ENCODE data around the gene DDX49.
"Not testable (repeated sequence)": the region's sequence is repeated elsewhere in the genome, so short reads cannot be mapped to it uniquely, and the experiment has no call there.

The DDX49 gene

DNA sequence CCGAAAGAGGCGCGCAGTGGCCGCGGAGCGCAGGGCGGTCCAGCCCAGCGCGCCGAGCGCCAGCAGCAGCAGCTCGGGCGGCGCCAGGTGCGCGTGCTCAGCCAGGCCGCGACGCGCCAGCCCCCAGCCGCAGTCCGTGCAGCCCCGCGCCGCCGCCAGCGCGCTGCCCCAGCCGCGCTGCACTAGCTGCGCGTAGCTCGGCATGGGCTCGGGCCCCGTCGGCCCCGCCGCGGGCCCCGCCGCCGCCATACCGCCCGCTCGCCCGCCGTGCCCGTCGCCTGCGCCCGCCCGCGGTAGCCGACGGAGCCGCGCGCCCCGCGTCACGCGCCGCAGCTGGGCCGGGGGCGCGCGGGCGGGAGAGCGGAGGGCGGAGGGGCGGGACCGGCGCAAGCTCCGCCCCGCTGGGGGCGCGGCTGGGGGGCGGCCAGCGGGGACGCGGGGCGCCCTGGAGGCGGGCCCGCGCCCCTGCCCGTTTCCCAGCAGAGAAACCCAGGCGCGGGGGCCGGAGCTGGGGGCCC lies 23.6 kb upstream of the DDX49 start, which contains the start of gene CERS1:
CERS1 (minus strand) TSS at position 335 of the 518 bp plus-strand sequence; CDS start at position 249, 86 bp downstream.
- DNase-seq (ENCODE audit: low read depth), result no peak

DNA sequence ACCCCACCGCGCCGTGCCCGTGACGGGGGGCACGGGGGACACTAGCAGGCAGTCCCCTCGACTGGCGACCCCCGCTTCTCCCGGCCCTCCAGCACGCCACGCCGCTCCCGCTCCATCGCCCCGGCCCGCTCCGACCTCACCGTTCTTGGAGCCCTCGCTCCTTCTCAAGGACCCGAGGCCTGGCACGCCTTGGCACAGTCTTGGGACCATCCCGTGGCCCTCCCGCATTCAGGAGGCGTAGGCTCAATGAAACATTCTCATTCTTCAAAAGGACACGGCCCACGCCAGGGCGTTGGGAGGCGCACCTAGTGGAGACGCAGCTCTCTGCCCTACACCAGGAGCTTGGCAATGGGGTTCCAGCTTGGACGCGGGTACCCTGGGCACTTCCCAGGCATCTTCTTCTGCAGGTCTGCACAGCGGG lies 23.1 kb upstream of the DDX49 start:
- DNase-seq (ENCODE audit: low read depth), result no peak

DNA sequence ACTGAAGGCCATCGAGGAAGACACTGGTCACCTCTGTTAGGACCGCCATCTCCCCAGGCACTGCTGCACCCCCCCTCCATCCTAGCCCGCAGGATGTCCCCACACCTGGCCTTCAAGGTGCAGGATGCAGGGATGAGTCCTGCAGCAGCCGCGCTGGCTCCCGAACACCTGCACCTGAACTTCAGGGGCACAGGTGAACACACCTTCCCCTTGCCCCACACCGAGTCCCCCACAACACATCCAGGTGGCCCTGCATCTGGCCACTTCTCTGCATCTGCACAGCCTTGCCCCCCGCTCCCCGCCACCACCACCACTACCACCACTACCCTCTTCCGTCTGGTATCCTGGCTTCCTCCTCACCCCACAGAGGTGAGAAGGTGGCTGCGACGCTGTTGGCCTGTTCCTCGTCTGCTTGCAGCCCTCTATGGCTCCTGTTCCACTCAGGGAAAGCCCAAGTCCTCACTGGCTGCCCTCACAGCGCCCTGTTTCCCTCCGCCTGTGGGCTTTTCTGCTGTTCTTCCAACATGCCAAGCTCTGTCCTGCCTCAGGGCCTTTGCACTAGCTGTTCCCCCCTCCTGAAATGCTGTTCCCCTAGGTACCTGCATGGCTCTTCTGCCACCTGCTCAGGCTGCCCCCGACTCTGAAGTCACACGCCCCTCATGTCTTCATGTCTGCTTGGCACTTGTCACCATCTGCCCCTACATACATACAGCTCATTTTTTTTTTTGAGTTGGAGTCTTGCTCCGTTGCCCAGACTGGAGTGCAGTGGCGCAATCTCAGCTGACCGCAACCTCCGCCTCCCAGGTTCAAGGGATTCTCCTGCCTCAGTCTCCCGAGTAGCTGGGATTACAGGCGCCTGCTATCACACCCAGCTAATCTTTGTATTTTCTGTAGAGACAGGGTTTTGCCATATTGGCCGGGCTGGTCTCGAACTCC lies 22.2 kb upstream of the DDX49 start:
- no peak for DNase-seq (ENCODE audit: low read depth)

DNA sequence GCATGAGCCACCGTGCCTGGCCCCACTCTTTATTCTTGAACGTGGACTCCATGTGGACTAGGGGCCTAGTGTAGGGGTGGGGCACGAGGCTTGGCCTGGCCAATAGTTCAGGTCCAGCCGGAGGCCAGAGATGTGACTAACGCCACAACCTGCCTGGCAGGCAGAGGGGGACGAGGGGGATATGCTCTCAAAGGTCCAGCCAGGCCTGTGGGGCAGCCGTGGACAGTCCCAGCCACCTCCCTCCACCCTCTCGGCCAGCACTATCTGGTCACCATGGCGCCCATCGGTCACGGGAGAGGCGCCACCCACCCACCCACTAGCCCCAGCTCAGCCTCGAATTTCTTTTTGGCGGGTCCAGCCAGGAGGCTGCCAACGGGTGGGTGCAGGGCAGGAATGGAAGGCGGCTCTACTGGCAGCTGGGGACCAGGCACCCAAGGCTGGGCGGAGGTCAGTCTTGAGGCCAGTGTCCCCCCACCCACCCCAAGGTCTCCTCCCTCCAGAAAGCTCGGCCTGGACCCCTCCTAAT lies 21.4 kb upstream of the DDX49 start:
- no peak for DNase-seq (ENCODE audit: low read depth)

DNA sequence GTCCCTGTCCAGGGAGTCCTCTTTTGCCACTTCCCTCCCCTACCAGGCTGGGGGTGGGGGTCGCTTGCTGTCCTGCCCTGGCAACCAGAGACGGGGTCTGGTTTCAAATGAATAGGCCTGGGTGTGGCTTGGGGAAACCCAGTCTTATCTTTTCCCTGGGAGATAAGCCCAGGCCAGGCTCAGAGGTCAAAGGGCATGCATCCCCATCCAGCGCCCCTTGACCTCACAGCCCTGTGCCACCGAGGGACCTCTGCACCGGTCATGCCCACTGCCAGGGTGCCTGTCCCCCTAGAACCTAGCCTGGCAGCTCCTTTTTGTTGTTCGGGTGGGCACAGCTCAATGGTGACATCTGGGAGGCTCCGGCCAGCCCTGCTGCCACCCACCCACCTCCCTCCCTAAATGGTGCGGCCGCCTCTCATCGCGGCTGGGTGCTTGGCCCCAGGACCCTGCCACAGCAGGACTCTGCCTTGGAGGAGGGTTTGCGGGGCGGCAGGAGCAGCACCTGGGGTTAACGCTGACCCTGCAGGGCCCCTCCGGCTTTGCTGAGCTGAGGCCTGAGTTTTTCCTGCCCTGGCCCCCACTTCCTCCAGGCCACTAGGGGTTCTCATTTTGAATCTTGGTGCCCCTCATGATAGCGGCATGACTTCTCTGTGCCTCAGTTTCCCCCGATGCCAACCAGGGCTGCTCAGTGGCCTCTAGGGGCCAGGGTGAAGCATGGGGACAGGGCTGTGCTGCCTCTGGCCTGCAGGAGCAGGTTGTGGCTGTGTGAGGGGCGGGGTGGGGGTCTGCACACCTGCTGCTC lies 20.7 kb upstream of the DDX49 start:
- DNase-seq (ENCODE audit: low read depth), result no peak

DNA sequence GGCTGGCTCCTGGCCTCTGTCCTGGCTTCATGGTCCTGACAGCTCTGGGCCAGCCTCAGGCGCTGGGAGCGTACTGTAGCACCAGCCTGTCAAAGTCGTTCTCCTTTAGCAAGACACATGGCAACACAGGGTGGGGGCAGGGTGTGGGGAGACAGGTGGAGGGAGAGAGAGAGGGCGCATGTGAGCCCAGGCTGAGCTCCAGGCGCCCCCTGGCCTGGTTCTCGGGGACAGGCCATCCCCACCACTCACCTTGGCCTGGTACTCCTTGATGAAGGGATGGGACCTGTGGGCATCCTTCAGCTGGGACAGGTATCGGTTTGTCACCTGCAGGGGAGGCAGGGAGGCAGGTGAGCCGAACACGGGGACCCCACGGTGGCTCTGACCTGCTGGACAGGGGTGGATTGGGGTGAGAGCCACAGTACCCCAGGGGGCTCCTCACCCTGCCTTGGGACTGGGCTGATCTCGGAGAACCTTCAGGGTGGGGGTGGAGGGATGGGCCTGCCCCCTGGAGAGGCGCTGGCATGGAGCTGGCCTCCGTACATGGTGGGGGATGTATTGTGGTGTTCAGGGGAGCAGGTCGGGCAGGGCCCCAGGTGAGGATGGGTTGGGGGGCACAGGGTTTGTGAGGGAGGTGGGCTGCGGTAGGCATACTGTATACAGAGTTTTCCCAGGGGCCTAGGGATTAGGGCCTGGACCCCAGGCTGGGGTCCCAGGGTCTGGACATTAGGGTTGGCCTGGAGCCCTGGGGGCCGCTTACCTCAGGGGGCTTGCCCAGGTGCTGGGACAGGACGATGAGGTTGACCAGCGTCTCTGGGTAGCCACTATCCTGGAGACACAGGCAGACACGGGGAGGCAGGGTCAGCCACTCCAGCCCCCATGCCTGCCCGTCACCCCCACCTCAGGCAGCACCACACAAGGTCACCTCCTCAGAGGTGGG lies 19.6 kb upstream of the DDX49 start:
- no peak for DNase-seq (ENCODE audit: low read depth)

DNA sequence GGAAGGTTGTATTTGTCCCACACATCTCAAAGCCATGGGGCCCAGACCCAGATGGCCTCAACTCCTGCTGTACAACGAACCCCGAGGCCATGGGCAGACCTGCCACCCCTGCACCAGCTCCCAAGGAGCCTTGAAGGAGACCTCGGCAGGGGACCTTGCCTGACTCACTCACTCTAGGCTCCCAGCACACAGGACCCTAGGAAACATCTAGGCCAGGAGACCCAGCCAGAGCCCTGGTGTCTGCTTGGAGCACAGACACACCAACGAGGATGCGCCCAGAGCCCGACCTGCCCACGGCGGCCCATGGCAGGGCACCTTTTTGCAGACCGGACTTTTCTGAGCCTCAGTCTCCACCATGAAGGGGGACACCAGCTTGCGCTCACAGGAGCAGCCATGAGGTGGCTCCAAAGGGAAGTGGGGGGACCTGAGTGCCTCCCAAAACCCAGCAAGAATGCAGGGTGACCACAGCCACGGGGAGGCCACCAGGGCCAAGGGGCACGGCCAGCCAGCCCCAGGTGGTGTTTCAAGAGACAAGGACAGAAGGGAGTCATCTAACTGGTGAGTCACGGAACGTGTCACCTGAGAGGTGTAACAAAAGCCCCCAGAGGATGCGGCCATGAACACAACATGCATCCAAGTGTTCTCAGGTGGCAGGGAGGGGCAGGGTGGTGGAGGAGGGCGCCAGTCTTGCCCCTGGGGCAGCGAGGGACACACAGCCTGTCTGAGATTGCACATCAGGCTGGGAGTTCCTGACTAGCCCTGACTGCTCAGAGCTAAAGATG lies 18.6 kb upstream of the DDX49 start:
- no peak for DNase-seq (ENCODE audit: low read depth)

DNA sequence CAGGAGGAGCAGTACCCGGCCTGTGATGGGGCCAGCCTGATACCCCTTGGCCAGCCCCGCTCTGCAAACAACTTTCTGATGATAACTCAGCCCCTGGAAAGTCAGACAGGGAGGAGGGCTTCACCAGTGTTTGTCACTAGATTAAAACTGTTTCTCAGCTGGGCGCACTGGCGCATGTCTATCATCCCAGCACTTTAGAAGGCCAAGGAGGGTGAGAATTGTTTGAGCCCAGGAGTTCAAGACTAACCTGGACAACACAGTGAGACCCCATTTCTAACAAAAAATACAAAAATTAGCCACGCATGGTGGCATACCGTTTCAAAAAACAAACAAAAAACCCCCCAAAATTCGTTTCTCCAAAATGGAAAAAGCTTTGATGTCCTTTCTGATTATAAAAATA lies 18.0 kb upstream of the DDX49 start:
- no peak for DNase-seq (ENCODE audit: low read depth)

DNA sequence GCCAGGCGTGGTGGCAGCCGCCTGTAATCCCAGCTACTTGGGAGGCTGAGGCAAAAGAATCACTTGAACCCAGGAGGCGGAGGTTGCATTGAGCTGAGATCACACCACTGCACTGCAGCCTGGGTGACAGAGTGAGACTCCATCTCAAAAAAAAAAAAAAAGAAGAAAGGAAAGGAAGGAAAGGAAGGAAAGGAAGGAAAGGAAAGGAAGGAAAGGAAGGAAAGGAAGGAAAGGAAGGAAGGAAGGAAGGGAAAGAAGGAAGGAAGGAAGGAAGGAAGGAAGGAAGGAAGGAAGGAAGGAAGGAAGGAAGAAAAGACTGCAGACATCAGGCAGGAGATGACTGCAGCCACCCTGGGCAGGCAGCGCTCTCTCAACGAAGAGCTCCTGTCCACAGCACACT lies 17.0 kb upstream of the DDX49 start:
- DNase-seq (ENCODE audit: low read depth), result not testable (repeated sequence)

DNA sequence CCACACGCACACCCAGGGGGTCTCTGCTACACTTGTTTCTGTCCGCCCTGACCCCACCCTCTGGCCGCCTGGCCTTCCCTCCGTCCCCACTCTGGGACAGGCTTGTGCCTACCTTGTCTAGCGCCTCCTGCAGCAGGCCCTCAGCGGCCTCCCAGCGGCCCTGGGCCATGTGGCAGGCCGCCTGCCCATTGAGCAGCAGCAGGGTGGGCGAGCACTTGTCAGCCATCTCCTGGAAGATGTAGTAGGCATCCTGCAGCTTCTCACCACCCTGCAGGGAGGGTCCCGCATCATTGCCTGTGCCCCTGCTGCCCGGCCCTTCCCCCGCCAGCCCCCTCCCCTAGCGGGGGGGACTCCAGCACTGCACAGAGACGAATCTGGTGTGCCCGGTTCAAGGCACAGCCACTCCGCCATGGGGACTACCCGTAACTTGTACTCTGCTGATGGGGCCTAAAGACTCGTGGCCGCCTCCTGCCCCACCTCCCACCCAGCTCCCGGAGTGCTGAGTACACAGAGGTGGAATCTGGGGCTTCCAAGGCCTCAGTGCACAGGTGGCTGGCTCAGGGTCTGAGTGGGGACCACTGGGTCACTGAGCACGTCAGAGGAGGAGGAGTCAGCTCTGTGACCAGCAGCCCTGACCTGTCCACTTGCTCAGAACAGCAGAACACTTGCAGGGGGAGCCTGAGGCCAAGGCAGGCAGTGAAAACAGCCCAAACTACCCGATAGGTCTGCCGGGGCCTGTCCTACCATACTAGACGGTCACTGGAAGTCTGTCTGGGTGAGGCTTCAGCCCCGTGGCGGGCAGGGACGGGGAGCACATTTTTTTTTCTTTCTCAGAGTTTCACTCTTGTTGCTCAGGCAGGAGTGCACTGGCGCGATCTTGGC lies 16.1 kb upstream of the DDX49 start:
- DNase-seq (ENCODE audit: low read depth), result no peak

DNA sequence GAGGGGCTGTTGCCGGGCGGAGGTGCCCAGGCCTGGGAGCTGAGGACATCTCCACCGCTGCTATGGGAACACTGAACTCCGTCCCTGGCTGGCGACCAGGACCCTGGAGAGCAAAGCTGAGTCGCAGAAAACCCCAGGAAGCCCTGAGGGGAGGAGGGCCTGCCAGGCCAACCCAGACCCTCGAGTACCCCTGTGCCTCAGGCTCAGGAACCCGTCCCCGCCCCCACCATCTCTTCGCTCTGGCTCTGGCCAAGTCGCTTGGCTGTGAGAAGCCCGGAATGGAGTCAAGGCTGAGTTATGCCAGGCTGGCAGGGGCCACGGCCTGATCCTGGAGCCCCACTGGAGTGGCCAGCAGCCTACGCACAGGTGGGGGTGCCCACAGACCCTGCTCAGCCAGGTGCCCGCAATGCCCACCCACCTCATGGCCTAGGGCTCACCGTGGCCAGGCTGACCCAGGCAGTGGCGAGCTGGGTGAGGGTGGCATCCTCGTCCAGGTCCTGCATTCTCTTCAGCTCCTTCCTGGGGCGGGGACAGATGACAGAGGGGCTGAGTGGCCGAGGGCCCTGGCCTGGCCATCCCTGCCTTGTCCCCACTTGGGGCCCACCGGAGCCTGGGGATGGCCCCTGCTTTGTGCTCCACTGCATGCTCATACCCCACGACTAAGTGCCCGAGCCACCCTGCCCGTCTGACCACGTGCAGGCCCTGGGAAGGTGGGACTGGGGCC lies 15.0 kb upstream of the DDX49 start:
- DNase-seq (ENCODE audit: low read depth), result no peak

DNA sequence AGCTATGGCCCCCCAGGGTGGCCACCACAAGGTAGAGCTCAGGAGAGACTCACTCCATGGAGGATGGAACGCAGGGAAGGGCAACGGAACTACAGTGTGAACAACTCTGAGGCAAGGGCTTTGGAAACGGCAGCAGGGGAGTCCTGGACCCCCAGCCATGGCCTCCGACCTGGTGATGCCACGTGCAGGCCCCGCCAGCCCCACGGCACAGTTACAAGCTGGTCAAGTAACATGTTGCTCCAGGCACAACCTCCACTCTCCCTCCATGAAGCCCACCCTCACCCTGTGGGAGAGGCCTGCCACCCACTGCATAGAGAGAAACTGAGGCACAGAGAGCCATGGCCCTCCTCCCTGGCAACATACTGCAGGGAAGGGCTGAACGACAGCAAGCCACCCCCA lies 14.5 kb upstream of the DDX49 start:
- no peak for DNase-seq (ENCODE audit: low read depth)

DNA sequence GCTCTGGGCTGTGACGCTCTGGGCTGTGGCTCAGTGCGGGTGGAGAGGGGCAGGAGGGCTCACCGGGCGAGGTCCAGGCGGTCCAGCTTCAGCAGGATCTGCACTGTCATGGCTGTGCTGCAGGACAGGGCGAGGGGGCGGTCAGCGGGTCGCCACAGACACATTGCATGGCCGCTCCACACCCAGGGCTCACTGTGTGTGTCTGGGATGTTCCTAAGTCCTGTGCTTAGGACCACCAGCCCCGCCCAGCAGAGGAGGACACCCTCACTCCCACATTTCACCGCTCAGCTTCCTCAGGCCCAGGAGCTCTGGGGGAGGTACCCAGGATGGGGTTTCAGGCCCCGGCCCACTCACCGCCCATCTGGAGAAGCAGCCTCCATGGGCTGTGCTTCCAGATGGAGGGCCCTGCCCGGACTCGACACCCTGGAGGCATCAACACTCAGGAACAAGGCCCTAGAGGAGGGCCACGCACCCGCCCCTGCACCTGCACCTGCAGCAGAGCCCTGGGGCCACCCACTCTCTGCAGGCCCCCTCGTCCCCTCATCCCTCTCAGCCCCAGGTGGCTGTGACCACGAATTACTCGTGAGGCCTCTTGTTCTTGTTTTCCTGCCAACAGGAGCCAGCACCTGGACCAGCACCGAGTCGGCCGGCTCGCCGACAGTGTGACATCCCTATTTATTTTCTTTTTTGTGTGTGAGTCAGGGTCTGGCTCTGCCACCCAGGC lies 13.8 kb upstream of the DDX49 start:
- no peak for DNase-seq (ENCODE audit: low read depth)

DNA sequence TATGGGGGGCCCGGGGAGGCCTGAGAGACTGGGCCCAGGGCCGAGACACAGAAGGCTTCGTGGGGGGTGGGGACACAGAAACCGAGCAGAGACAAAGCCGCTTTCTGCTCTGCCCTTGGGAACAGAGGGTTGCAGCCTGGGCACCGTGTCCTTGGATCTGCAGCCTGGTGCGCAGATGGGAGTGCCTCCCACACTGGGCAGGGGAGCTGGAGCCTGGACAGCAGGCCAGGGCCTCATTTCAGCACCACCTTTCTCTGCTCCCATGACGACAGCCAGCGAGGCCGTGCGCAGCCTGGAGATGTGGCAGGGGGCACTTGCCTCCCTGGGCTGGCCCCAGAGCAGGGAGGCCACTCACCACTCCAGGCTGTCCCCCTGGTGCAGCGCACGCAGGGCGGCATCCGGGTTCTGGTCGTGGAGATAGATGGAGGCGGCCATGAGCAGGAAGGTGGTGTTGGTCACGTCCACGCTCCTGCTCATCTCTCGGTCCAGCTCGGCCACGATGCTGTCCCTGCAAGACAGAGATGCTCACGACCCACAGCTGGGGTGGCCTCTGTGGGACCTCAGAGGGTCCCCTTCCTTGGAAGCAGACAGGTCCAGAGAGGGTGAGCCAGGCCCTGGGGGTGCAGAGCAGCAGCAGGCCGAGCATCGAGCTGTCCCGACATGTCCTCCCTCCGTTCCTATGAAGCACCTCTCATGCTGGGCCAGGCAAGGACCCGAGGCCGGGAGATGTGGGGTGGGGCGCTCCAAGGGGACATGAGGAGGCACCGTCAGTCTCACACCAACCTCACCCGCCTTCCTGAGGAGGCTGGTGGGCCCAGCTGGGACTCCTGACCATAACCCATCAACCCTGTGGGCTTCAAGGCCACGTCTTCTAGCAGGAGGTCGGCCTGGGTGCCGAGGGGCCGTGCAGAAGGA lies 12.7 kb upstream of the DDX49 start:
- DNase-seq (ENCODE audit: low read depth), result no peak

DNA sequence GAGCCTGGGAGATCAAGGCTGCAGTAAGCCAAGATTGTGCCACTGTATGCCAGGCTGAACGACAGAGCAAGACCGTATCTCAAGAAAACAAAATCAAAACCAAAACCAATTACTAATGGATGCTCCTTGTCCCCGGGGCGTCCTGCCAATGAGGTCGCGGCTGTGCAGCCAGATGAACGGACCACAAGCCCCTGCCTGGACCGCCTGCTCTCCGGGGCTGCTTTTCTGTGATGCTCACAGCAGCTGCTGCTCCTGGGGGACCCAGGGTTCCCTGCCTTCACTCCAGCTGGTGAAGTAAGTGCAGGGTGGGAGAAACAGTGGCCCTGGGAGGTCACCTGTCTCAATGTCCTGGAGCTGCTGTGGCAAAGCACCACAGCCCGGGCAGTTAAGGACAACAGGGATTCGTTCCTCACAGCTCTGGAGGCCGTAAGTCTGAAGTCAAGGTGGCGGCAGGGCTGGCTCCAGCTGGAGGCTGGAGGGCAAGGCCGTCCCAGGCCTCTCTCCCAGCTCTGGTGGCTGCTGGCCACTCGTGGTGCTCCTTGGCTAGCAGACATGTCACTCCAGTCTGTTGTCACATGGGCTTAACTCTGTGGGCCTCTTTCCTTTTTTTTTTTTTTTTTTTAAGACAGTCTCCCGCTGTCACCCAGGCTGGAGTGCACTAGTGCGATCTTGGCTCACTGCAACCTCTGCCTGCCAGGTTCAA lies 10.4 kb upstream of the DDX49 start:
- no peak for DNase-seq (ENCODE audit: low read depth)

DNA sequence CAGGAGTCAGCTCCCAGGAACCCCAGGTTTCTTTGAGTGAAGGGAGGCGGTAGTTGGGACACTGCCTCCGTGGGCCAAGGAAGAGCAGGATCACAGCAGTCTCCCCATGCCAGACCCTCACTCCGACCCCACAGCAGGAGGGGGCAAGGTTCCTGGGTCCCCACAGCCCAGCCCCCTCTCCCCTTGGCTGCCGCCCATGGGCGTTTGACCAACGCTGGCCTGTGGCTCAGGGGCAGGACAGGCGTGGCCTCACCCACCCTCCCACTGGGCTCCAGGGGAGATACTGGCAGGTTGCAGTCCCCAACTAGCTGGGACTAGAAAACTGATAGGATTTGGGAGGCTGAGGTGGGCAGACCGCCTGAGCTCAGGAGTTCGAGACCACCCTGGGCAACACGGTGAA lies 9.5 kb upstream of the DDX49 start:
- no peak for DNase-seq (ENCODE audit: low read depth)

Data from amniotic epithelial cell (primary cell).